HUES64 (cell line): ENCODE results near the gene CYSRT1.

Experiments used
- H3K27ac ChIP-seq: 2 replicates; pipeline ENCODE4 v1.7.0; 2013; ENCODE audit warnings: low read depth, low read length, inconsistent platforms
- H3K27me3 ChIP-seq: 2 replicates; pipeline ENCODE4 v1.6.1; 2013; ENCODE audit warnings: mild to moderate bottlenecking, low read length; ENCODE audit not compliant: insufficient read depth
- H3K36me3 ChIP-seq: 2 replicates; pipeline ENCODE4 v1.6.1; 2013; ENCODE audit warnings: mild to moderate bottlenecking, low read length; ENCODE audit not compliant: insufficient read depth
- H3K4me1 ChIP-seq: 2 replicates; pipeline ENCODE4 v1.6.1; 2013; ENCODE audit warnings: mild to moderate bottlenecking, low read length, moderate library complexity; ENCODE audit not compliant: insufficient read depth
- H3K4me3 ChIP-seq: 2 replicates; pipeline ENCODE4 v1.5.1; 2013; ENCODE audit warnings: mild to moderate bottlenecking, low read length, moderate library complexity
- H3K9ac ChIP-seq: 2 replicates; pipeline ENCODE4 v1.6.1; 2013; ENCODE audit warnings: mild to moderate bottlenecking, low read depth, low read length
- H3K9me3 ChIP-seq: 2 replicates; pipeline ENCODE4 v1.6.1; 2013; ENCODE audit warnings: low read depth, low read length; ENCODE audit not compliant: insufficient read depth
- WGBS: fragments of 150-250, 120-280 bp; methylation state at CpG from one replicate; pipeline ENCODE4 v1.1.7; 2013; ENCODE audit warnings: missing lambda C conversion rate; 5-methylcytosine and 5-hydroxymethylcytosine counted together

The CYSRT1 gene

DNA sequence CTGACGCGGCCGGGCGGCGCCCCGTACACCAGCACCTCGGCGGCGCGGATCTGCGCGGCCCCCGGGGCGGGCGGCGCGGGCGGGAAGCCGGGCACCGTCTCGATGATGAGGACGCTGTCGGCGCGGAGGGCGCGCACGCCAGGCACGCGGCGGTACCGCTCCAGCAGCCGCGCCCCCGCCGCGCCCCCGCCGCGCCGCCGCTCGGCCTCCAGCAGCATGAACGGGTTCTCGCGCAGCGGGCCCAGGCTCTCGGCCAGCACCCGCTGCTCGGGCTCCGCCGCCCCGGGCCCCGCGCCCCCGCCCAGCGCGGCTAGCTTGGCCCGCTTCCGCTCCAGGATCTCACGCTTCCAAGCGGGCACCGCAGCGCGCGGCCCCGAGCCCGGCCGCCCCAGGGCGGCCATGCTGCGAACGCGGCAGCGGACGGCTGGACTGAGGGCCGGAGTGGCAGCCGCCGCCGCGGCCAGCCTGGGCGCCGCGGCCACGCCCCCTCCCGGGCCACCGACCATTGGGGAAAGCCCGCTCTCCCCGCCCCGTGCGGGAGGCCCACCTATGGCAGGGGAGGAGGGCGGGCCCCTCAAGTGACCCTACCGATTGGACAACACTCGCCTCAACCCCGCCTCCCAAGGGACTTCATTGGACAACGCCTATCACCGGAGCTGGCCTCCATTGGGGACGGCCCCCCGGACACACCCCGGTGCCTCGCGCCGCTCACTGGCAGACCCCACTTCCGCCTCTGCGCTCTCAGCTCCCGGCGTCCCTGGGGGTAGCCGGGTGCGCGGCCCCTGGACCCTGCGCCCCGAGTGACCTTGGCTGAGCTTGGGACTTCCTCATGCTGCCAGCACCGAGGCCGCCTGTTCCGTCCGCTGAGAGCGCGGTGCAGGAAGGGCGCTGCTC lies 24.4 kb upstream of the CYSRT1 start, which contains the start of gene TPRN:
TPRN (minus strand) TSS at position 431 of the 894 bp plus-strand sequence; CDS start at position 401, 30 bp downstream.
- Histone ChIP-seq H3K9me3 (no peaks in the 10 kb centered on the region), H3K36me3 (no peaks in the 10 kb centered on the region), H3K27ac (peak within 1 kb of the TSS; percentile 69), H3K9ac (peak within 1 kb of the TSS; percentile 75), H3K4me1 (peaks cover 6% of the 10 kb centered on the region; the same call in 1 of the 2 replicates), H3K27me3 (no peaks in the 10 kb centered on the region), H3K4me3 (peak within 1 kb of the TSS; percentile 69)
- WGBS: under 1% methylated on average over 118 of the region's 118 CpGs

DNA sequence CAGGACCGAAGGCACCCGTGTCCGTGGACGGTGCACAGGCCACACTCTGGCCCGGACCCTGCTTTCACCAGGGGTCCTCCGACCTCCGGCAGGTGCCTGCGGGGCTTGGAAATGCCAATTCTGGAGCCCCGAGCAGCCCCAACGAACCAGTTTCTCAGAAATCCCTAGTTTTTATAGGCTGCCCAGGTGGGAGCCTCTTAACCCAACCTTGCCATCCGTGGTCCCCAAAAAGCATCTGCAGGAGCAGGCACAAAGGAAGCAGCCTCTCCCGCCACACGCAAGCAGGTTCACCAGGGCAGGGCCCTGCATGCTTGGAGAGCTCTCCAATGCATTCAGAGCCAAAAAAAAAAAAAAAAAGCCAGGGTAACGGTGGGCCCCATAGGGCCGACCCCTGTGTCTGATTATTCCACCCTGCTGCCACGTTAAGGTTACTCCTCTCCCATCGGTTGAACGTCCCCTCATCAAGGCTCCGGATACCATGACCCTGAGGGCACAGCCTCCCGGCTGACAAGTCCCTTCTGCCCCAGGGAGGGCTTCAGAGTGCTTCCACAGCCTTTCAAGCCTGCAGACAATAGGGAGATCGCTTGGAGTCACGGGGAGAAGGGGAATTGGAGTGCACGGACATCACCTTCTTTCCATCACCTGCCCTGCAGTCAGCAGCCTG lies 23.6 kb upstream of the CYSRT1 start:
- H3K9me3 ChIP-seq: no peaks in the 10 kb centered on the region
- 16% methylated on average over 23 of the region's 23 CpGs for WGBS
- H3K4me3 ChIP-seq: peak overlapping the region; percentile 69
- H3K9ac ChIP-seq: peak overlapping the region; percentile 75
- H3K27ac ChIP-seq: peak overlapping the region; percentile 69
- no peaks in the 10 kb centered on the region for H3K36me3 ChIP-seq
- no peaks in the 10 kb centered on the region for H3K27me3 ChIP-seq
- peaks cover 7% of the 10 kb centered on the region; the same call in 1 of the 2 replicates for H3K4me1 ChIP-seq

DNA sequence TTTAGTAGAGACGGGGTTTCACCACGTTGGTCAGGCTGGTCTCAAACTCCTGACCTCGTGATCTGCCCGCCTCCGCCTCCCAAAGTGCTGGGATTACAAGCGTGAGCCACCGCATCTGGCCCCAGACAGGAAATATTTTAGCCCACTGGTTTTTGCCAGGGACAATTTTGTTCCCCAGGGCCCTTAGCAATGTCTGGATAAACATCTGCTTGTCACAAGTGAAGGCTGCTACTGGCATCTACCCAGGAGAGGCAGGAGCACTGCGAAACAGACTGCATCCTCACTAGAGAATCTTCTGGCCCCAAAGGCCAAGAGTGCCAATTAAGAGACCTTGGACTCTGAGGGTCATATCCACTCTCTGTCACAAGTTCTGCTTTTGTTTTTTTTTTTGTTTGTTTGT lies 22.0 kb upstream of the CYSRT1 start:
- 95% methylated on average over 8 of the region's 8 CpGs for WGBS
- H3K9me3 ChIP-seq: no peaks in the 10 kb centered on the region
- H3K27me3 ChIP-seq: no peaks in the 10 kb centered on the region
- H3K4me3 ChIP-seq: no peak overlapping the region
- H3K9ac ChIP-seq: no peak overlapping the region
- H3K27ac ChIP-seq: no peak overlapping the region
- peaks cover 11% of the 10 kb centered on the region; the same call in 1 of the 2 replicates for H3K4me1 ChIP-seq
- H3K36me3 ChIP-seq: 0 out of 2 replicates have a peak, but pooled peaks cover 5% of the 10 kb centered on the region

DNA sequence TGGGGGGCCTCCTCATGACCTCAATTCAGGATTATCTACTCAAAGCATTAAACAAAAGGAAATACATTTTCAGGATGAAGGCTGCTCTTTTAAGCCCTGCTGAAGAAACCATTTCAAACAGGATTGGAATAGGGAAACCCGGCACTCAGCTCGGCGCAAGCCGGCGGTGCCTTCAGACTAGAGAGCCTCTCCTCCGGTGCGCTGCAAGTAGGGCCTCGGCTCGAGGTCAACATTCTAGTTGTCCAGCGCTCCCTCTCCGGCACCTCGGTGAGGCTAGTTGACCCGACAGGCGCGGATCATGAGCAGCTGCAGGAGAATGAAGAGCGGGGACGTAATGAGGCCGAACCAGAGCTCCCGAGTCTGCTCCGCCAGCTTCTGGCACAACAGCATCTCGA lies 20.2 kb upstream of the CYSRT1 start:
- H3K4me3 ChIP-seq: peak overlapping the region; percentile 92
- no peaks in the 10 kb centered on the region for H3K27me3 ChIP-seq
- peaks cover 13% of the 10 kb centered on the region for H3K36me3 ChIP-seq
- H3K9ac ChIP-seq: peak overlapping the region; percentile 91
- no peaks in the 10 kb centered on the region for H3K9me3 ChIP-seq
- 30% methylated on average over 21 of the region's 21 CpGs for WGBS
- H3K27ac ChIP-seq: no peak overlapping the region; the same call in 1 of the 2 replicates
- H3K4me1 ChIP-seq: peaks cover 11% of the 10 kb centered on the region; the same call in 1 of the 2 replicates

DNA sequence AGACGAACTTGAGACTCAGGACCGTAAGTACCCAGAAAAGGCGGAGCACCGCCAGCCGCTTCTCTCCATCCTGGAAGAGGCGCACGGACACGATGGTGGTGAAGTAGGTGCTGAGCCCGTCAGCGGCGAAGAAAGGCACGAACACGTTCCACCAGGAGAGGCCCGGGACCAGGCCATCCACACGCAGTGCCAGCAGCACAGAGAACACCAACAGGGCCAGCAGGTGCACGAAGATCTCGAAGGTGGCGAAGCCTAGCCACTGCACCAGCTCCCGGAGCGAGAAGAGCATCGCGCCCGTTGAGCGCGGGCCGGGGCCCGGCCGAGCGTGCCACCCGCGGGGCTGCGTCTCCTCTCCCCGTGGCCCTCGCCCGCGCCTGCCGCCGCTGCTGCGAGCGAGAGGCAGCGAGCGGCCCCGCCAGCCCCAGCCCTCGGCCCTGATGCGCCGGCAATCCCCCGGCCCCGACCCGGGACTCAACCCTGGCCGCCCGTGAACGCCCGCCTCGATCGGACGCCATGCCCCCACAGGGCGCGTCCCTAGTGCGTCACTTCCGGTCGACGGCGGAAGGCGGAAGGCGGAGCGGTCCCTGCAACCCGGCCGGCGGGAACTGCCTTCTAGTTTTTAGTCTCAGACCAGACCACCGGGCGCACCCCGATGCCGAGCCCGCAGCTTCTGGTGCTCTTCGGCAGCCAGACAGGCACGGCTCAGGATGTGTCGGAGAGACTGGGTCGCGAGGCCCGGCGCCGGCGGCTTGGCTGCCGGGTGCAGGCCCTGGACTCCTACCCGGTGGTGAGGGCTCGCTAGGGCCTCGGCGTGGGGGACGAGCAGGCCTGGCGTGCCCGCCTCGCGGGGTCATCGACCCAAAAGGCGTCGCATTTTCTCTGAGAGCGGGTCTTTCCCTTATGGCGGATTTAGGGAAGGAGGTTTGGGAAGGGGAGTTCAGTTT lies 19.6 kb upstream of the CYSRT1 start, which contains the start of the genes NDOR1 and TMEM203:
NDOR1 (plus strand) TSS at position 575 of the 944 bp plus-strand sequence; CDS start at position 653, 78 bp downstream.
TMEM203 (minus strand) TSS at position 523 of the 944 bp plus-strand sequence; CDS start at position 289, 234 bp downstream.
- H3K36me3 ChIP-seq: peaks cover 13% of the 10 kb centered on the region
- peak within 1 kb of the TSS; percentile 68 for H3K27ac ChIP-seq
- peak within 1 kb of the TSS; percentile 91 for H3K9ac ChIP-seq
- peaks cover 11% of the 10 kb centered on the region; the same call in 1 of the 2 replicates for H3K4me1 ChIP-seq
- no peaks in the 10 kb centered on the region for H3K27me3 ChIP-seq
- peak within 1 kb of the TSS; percentile 92 for H3K4me3 ChIP-seq
- WGBS: under 1% methylated on average over 98 of the region's 98 CpGs
- H3K9me3 ChIP-seq: no peaks in the 10 kb centered on the region

DNA sequence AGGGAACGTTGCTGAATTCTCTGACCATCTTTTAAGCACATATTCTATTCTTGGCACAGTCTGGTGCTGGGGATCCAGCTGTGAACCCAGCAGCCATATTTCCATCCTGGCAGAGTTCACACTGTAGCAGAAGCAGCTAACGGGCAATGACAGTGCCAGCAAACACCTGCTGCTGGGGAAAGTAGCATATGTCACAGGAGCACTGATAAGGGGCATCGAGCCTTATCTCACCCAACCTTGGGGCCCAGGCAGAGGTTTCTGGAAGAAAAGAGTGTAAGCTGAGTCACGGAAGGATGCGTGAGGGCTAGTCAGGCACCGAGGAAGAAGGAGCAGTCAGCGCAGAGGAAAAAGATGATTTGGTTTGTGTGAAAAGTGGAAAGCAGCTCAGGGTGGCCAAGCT lies 18.4 kb upstream of the CYSRT1 start:
- peaks cover 11% of the 10 kb centered on the region; the same call in 1 of the 2 replicates for H3K4me1 ChIP-seq
- H3K27me3 ChIP-seq: no peaks in the 10 kb centered on the region
- WGBS: 91% methylated on average over 7 of the region's 7 CpGs
- peak overlapping the region; percentile 92 for H3K4me3 ChIP-seq
- H3K9ac ChIP-seq: peak overlapping the region; percentile 91
- peaks cover 13% of the 10 kb centered on the region for H3K36me3 ChIP-seq
- no peak overlapping the region for H3K27ac ChIP-seq
- no peaks in the 10 kb centered on the region for H3K9me3 ChIP-seq

DNA sequence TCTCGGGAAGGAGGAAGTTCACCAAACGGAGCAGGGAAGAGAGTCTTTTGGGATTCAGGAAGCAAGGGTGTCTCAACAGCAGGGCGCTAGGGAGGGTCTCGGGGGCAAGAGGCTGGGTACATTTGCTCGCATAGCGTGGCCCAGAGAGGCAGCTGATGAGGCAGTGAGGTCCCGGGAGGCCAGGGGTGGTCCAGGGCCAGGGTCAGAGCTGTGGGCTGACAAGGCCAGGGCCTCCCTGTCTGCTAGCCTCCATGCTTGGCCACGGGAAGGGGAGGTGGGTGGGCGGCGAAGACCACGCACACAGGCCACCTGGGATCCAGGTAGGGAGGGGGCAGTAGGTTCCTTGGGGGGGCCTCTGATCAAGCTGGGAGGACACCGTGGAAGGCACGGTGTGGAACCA lies 13.4 kb upstream of the CYSRT1 start:
- H3K4me3 ChIP-seq: no peak overlapping the region
- H3K4me1 ChIP-seq: peaks cover 2% of the 10 kb centered on the region; the same call in 1 of the 2 replicates
- H3K36me3 ChIP-seq: peaks cover 36% of the 10 kb centered on the region
- no peak overlapping the region for H3K27ac ChIP-seq
- H3K27me3 ChIP-seq: no peaks in the 10 kb centered on the region
- no peaks in the 10 kb centered on the region for H3K9me3 ChIP-seq
- 92% methylated on average over 13 of the region's 13 CpGs for WGBS
- H3K9ac ChIP-seq: no peak overlapping the region

DNA sequence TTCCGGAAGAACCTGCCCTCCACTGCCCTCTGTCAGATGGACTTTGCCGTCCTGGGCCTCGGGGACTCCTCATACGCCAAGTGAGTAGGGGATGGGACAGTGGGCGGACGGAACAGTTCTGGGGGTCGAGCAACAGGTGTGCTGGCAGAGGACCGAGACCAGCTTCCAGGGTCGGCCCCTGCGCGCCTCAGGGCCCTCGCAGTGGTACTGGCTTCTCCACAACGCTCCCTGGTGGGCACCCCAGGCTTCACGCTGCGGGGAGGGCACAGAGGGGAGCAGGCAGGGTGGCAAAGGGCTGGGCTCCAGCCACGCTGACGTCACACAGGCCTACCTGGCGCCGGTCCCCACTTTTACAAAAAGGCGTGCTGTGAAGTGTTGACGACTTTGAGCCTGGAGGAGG lies 12.5 kb upstream of the CYSRT1 start:
- 93% methylated on average over 21 of the region's 21 CpGs for WGBS
- no peaks in the 10 kb centered on the region for H3K4me1 ChIP-seq
- H3K4me3 ChIP-seq: no peak overlapping the region
- H3K27ac ChIP-seq: no peak overlapping the region
- peaks cover 31% of the 10 kb centered on the region for H3K36me3 ChIP-seq
- H3K9me3 ChIP-seq: no peaks in the 10 kb centered on the region
- no peaks in the 10 kb centered on the region for H3K27me3 ChIP-seq
- no peak overlapping the region for H3K9ac ChIP-seq

DNA sequence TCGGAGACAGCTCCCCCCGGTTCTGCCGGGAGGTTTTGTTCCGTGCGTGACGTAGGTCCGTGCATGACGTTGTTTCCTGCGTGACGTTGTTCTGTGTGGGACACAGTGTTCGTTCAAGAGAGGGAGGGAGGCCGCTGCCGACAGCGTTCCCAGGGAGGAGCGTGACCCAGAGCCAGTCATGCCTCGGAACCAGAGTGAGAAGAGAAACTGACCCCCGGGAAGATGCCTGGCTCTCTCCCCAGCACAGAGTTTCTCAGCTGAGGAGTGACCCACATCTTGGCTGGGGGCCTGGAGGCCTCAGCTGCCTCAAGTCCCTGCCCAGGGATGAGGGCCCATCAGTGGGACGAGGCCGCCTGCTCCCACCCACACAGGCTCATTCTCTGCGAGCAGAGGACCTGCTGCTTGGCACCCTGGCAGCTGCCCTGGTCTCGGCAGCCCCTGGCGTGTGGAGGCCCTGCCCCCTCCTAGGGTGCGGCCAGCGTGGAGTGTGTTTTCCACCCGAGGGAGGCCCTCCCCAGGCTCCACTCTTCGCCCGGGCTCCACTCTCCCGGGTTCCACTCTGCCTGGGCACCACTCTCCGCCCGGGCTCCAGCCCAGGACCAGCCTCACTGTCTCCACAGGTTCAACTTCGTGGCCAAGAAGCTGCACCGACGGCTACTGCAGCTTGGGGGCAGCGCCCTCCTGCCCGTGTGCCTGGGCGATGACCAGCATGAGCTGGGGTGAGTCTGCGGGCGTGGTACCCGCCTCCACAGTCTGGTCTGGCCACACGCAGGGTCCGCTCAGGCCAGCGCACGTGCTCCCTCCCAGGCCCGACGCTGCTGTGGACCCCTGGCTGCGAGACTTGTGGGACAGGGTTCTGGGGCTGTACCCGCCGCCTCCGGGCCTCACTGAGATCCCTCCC lies 11.6 kb upstream of the CYSRT1 start:
- no peak overlapping the region for H3K4me3 ChIP-seq
- H3K9ac ChIP-seq: no peak overlapping the region
- no peaks in the 10 kb centered on the region for H3K27me3 ChIP-seq
- H3K27ac ChIP-seq: no peak overlapping the region
- WGBS: 93% methylated on average over 49 of the region's 49 CpGs
- H3K4me1 ChIP-seq: no peaks in the 10 kb centered on the region
- peaks cover 31% of the 10 kb centered on the region for H3K36me3 ChIP-seq
- H3K9me3 ChIP-seq: no peaks in the 10 kb centered on the region
